GM19395 (cell line): ENCODE results near the gene KCND1.

Experiments used
- ATAC-seq: cut with Tn5 transposase; IDR thresholded peaks from one replicate; pipeline ENCODE4 v1.9.1; 2021; ENCODE audit warnings: mild to moderate bottlenecking, moderate library complexity; ENCODE audit not compliant: unreplicated experiment

Gene KCND1

DNA sequence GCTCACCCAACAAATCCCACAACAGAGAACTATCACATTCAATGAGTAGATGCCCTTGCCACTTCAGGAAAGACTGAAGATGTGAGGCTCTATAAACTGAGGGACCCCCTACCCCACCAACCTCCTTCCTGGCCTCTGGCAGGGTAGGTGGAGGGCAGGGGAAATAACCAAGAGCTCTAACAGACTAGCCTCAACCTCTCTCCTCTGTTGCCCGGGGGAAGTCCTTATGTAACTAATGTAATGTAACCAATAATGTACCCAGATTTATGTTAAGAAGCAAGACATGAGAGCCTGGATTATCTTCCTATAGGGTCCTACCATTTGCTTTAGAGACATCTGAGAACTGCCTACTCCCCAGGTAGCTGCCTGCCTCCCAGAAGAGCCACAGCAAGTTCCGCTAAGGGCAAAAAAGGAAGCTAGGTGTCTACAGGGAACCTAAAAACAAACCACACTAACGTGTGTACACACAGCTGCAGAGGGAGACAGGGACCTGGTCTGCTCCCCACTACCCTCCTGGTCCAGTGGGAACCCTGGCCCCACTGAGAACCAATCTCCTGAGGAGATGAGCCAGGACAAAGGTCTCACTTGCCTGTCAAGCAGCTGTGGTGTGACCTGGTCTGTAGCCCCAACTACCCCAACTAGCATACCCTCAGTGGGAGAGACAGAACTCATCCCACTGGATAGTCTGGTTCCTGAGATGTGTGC, 32.0 kb downstream of the KCND1 start:
- no peak for ATAC-seq

GRCh38 chrX:48938721-48939425, 32.8 kb downstream of the KCND1 start:
- ATAC-seq = peak; percentile 61

- ATAC-seq = peak; percentile 55
These were observed 34.4 kb downstream of the KCND1 start for GRCh38 chrX:48937054-48937907.

DNA sequence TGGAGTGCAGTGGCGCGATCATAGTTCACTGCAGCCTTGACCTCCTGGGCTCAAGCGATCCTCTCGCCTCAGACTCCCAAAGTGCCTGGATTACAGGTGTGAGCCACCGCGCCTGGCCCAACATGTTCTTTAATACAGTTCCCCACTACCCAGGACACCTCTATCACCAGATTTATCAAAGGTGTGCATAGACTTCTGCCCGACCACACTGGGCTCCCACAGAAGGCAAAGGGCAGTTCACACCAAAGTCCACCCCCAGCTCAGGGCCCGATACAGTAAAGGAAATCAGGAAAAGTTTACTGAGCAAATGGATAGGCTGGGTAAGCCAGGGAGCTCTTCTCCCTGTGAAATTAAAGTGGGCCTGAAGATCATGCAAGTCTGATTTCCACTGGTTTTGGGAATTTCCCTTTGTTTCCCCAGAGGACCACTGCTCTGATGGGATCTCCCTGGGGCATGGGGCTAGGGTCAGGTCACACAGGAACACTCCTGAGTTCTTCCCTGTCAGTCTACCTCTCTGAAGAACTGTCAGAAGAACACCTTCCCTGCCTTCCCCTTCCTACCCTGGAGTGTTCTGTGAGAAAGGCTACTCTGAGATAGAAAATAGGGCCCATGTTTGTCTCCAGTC, 35.1 kb downstream of the KCND1 start:
- ATAC-seq = no peak

DNA sequence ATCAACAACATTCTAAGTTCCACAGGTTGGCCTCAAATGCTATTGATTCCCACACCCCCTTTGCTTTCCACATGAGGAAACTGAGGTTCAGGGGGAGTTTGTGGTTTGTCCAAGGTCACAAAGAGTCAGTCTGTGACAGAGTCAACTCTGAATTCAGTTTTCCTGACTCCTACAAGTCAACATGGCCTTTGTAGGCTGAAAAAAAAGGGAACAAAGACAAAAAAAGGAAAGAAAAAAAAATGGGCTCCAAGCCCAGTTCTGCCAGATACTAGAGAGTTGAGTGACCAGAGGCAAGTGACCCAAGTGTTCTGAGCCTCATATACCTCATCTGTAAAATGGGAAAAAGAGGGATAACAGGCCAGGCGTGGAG, 36.4 kb downstream of the KCND1 start:
- no peak for ATAC-seq

DNA sequence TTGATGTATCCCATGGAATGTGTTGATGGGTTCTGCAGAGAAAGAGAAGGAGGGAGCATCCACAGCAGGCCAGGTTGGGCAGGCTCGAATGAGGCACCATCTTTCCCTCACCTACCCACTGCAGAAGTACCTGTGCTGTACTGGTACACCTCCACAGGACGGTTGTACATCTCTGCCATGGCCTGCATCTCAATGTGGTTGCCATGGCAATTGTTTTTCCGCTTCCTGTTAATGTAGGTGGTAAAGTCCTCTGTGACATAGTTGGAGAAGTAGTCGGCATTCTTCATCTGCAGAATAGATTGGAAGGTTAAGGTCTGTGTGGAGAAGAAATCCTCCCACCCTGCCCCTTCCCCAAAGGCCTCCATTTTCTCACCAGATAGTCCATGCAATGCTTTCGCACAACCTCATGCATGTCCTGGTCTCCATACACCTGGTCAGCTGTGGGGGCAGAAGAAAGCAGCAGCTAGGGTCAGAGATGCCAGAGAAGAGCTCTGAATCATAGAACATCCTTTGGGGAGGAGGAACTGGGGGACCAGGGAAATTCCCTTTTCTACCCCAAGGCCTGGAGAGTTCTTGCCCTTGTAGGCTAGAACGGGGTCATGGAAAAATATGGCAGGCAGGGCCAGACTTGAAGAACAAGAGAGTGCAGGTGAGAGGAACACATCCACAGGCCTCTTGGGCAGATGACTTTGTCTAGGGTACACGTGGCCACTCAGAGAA, 36.9 kb downstream of the KCND1 start:
- no peak for ATAC-seq

- no peak for ATAC-seq
These were observed 37.9 kb downstream of the KCND1 start for GRCh38 chrX:48933757-48934156.

- ATAC-seq = no peak
These were observed 43.8 kb downstream of the KCND1 start for GRCh38 chrX:48927736-48928382.

- no peak for ATAC-seq
These were observed 44.5 kb downstream of the KCND1 start for GRCh38 chrX:48927123-48927522.

- no peak for ATAC-seq
These were observed 47.4 kb downstream of the KCND1 start for GRCh38 chrX:48924270-48924669.

- ATAC-seq = no peak
These were observed 47.9 kb downstream of the KCND1 start for GRCh38 chrX:48923771-48924170.

GRCh38 chrX:48920718-48921104, 50.9 kb downstream of the KCND1 start:
- ATAC-seq = no peak

- ATAC-seq = no peak
These were observed 51.5 kb downstream of the KCND1 start for GRCh38 chrX:48919947-48920717.

DNA sequence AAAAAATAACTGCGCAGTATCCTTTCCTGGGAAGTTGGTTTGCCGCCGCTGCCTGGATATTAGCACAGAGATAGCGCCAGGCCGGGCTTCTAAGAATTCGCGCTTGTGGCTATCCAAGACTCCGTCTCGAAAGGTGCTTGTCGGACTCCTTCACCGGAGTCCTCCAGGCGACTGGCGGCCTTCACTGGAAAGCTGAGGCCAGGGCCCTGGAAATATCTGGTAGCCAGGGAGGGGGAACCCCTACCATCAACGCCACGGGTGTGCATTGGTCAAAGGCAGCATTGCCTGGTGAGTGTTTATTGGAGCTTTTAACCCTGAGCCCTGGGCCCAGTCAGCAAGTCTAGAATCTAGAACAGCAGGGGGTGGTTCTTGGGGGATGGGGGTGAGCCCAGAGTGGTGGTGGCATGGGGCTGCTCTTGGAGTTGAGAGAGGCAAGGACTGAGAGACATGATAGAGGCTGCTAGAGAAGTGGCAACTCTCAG, 52.2 kb downstream of the KCND1 start:
- ATAC-seq = no peak

DNA sequence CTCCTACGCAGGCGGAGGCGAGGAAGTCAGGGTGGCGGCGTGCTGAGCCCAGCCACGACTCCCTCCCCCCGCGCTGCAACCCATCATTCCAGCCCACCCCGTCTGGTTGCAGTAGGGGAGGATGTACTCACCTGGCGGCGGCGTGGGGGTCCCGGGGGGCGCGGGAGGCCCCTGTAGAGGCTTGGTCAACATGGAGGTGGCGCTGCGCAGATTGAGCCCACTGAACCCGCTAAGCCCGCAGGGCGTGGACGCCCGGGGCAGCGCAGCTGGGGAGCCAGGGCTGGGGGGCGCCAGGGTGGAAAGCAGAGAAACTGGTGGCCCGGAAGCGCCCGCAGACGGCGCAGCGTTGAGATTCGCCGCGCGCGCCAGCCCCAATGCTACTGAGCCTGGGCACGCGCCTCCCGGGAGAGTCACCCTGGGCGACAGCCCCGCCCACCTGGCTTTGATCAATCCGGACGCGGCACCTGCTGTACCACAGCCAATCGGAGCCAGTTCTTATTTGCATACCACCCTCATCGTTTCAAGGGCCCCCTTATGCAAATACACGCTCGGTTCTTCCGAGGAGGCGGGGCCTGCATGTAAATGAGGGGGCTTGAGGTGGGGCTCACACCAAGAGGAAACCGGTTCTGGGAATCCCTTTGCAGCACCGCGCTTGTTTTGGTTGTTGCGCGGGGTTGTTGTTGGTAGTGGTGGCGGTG, 52.9 kb downstream of the KCND1 start, which contains the start of gene PIM2:
PIM2 (minus strand) TSS at position 382 of the 698 bp plus-strand sequence; CDS start at position 192, 190 bp downstream.
- peak; percentile 70 for ATAC-seq

GRCh38 chrX:48918301-48918642, 53.4 kb downstream of the KCND1 start:
- ATAC-seq = no peak

DNA sequence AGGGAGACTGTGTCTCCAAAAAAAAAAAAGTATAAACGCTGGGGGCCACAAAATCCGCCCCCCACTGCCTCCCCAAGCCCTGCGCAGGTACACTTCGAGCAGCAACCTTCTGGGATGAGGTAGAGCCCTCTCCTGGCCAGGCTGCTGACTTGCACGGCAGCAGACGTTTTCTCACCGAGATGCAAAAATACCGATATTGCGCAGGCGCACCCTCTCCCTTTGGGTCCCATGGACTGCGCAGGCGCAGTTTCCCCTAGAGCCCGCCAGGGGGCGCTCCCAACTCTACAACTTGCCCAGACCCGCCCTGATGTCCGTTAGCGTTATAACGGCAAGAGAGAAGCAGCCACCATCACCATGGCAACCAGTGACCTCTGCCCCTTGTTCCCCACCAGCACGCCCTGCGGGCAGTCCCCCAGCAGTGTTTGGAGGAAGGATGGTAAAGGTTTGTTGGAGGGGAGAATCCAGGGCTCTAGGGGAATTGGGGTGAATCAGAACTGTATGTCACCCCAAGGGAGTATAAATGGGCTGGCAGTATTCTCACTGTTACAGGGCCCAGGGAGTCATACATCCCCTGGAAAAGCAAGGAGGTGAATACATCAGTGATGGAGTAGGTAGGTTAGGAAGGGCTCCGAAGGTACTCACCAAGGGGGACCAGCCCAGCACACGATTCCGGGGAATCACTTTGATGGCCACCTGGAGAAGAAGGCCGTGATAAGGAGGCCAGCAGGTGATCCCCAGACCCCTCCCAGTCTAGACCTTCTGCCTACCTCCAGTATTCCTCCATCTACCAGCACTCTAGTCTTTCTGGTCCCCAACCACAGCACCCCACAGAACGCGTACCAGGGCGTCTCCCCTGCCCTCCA, 54.3 kb downstream of the KCND1 start:
- peak; percentile 57 for ATAC-seq
